IPS DF 19.7 (cell line): ENCODE measurements around the gene RNF31.
A peak's percentile ranks its signal among the peaks of the same experiment; 100 is the strongest.

Source experiments
- DNase-seq: peaks from one replicate; pipeline ENCODE4 v3.0.0-alpha.2; 2013; ENCODE audit warnings: low read depth, low spot score

The RNF31 gene

GRCh38 chr14:24159777-24160498, 12.6 kb downstream of the RNF31 start:
- DNase-seq, result no peak

GRCh38 chr14:24160499-24160849, 13.2 kb downstream of the RNF31 start:
- DNase-seq, result no peak

- DNase-seq, result peak; percentile 80
Measured at GRCh38 chr14:24160850-24161804, 13.8 kb downstream of the RNF31 start, which contains the start of gene IRF9. Gene IRF9, plus strand, starts transcription at chr14:24161265. Its CDS starts 880 bp downstream, at chr14:24162145.

DNA sequence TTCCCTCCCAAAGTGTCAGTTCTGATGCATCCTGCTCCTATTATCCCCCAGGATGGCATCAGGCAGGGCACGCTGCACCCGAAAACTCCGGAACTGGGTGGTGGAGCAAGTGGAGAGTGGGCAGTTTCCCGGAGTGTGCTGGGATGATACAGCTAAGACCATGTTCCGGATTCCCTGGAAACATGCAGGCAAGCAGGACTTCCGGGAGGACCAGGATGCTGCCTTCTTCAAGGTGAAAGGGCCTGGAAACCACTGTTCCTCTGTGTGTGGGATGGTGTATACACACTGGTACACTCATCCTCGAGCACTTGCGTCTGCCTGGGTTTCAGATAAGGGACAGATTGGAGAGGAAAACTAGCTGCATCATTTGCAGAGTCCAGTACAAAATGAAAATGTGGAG, 14.8 kb downstream of the RNF31 start:
- no peak for DNase-seq

GRCh38 chr14:24164518-24164991, 17.3 kb downstream of the RNF31 start:
- no peak for DNase-seq

GRCh38 chr14:24165785-24166184, 18.5 kb downstream of the RNF31 start:
- no peak for DNase-seq

DNA sequence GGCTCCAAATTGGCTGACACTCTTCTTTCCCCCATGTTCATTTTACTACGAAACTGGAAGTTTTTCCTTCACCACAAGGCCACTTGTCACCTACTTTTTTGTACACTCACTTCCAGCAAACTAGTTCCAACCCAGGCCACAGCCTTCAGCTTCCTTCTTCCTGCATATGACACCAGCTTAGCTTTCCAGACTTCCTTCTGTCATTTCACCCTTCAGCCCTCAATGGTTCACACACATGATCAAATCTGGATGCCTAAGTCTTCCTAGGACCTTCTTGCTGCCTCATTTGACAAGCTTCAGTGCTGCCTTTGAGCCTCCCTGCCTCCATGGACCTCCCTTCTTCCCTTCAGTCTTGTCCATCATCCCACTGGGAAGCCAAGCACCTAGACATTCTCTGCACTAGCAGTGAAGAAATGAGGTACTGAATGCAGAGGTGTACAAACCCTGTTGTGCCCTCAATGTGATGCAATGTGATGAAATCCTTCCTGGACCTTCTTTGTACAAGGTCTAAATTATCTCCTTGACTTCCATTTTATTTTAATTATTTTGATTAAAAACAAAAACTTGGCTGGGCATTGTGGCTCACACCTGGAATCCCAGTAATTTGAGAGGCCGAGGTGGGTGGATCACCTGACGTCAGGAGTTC, 20.3 kb downstream of the RNF31 start:
- DNase-seq, result no peak

GRCh38 chr14:24171422-24172260, 24.3 kb downstream of the RNF31 start, which contains the start of gene REC8:
Gene REC8, plus strand, starts transcription at chr14:24172080. Its CDS starts 473 bp downstream, at chr14:24172553.
- peak; percentile 97 for DNase-seq

DNA sequence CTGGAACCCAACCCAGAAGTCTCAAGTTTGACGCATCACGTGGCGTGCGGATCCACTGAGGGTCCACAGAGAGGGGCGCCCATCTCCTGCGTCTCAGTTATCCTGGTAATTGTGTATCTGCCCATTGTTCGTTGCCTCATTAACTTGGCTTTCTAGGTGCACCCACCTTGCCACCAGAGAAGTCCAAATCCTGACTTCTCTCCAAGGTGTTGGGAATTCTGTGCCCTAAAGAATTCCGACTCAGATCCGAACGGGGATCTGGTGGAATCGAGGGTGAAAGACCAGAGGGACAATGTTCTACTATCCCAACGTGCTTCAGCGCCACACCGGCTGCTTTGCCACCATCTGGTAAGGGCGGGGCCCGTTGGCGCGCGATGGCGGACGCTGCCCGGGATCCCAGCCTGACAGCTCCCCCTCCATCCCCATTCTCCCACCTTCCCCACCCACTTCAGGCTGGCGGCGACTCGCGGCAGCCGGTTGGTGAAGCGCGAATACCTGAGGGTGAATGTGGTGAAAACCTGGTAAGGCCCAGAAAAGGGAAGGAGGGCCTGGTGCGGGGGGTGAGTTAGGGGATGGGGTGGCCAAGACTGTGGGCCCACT, 25.1 kb downstream of the RNF31 start:
- no peak for DNase-seq

DNA sequence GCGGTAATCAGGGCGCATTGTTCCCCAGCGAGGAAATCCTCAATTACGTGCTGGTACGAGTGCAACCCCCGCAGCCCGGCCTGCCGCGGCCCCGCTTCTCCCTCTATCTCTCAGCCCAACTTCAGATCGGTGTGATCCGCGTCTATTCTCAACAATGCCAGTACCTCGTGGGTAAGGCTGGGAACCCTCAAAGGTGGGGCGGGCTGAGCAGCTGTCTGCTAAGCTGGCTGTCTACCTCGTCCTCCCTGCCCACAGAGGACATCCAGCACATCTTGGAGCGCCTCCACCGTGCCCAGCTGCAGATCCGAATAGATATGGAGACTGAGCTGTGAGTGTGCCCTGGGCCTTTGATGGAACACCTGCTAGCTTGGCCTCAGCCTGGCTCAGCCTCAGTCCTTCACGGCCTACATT, 25.6 kb downstream of the RNF31 start:
- no peak for DNase-seq

- no peak for DNase-seq
Measured at GRCh38 chr14:24176599-24176998, 29.3 kb downstream of the RNF31 start.

GRCh38 chr14:24177041-24177825, 29.9 kb downstream of the RNF31 start:
- DNase-seq, result no peak

- no peak for DNase-seq
Measured at GRCh38 chr14:24177891-24178290, 30.6 kb downstream of the RNF31 start.

GRCh38 chr14:24178399-24179178, 31.3 kb downstream of the RNF31 start:
- DNase-seq, result no peak

DNA sequence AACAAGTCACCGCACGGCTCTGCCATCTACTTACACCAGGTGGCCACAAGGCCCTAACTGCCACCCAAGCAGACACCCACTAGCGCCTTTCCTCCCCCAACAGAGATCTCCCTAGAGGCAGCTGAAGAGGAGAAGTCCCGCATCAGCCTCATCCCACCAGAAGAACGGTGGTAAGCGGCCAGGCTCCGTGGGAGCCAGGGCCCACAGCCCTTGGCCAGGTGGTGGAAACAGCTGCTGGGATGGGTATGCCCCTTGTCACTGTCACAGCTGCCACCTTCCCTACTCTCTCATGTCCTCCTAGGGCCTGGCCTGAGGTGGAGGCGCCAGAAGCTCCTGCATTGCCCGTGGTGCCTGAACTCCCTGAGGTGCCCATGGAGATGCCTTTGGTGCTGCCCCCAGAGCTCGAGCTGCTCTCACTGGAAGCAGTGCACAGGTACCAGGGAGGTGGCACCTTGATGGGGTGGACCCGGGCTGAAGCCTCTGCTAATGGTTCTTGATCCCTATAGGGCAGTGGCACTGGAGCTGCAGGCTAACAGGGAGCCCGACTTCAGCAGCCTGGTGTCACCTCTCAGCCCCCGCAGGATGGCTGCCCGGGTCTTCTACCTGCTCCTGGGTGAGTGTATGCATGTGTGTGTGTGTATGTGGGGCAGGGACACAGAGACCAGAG, 32.1 kb downstream of the RNF31 start:
- DNase-seq, result no peak

- DNase-seq, result no peak
Measured at GRCh38 chr14:24179961-24180796, 32.9 kb downstream of the RNF31 start.

- DNase-seq, result no peak
Measured at GRCh38 chr14:24181371-24182077, 34.2 kb downstream of the RNF31 start.
